ENCODE measurements around the gene MAP1S.
A peak's percentile ranks its signal among the peaks of the same experiment; 100 is the strongest.

The MAP1S gene

GRCh38 chr19:17737690-17738153 lies 18.4 kb downstream of the MAP1S start:
- DNase-seq (ENCODE audit: low spot score): no peak

GRCh38 chr19:17739121-17739875 lies 20.0 kb downstream of the MAP1S start:
- no peak for DNase-seq (ENCODE audit: low spot score)

- no peak for DNase-seq (ENCODE audit: low spot score)
Observed at GRCh38 chr19:17741456-17741855, 22.2 kb downstream of the MAP1S start.

GRCh38 chr19:17743874-17744580 lies 24.7 kb downstream of the MAP1S start:
- no peak for DNase-seq (ENCODE audit: low spot score)

- peak; percentile 97 for DNase-seq (ENCODE audit: low spot score)
Observed at GRCh38 chr19:17747205-17748098, 28.2 kb downstream of the MAP1S start.

GRCh38 chr19:17748884-17749638 lies 29.8 kb downstream of the MAP1S start:
- no peak for DNase-seq (ENCODE audit: low spot score)

- DNase-seq (ENCODE audit: low spot score): no peak
Observed at GRCh38 chr19:17749912-17750317, 30.6 kb downstream of the MAP1S start.

- peak; percentile 64 for DNase-seq (ENCODE audit: low spot score)
Observed at GRCh38 chr19:17751103-17751911, 32.0 kb downstream of the MAP1S start, which contains the start of gene FCHO1. Gene FCHO1, plus strand, starts transcription at chr19:17751477. Its CDS starts 3,688 bp downstream, at chr19:17755165.

- peak; percentile 64 for DNase-seq (ENCODE audit: low spot score)
Observed at GRCh38 chr19:17751912-17752273, 32.6 kb downstream of the MAP1S start.

- no peak for DNase-seq (ENCODE audit: low spot score)
Observed at GRCh38 chr19:17752865-17753639, 33.8 kb downstream of the MAP1S start.

GRCh38 chr19:17753976-17754375 lies 34.7 kb downstream of the MAP1S start:
- peak; percentile 95 for DNase-seq (ENCODE audit: low spot score)

- no peak for DNase-seq (ENCODE audit: low spot score)
Observed at GRCh38 chr19:17754634-17755442, 35.6 kb downstream of the MAP1S start.

- no peak for DNase-seq (ENCODE audit: low spot score)
Observed at GRCh38 chr19:17755443-17755890, 36.2 kb downstream of the MAP1S start.

- peak; percentile 96 for DNase-seq (ENCODE audit: low spot score)
Observed at GRCh38 chr19:17755977-17756670, 36.8 kb downstream of the MAP1S start.

- DNase-seq (ENCODE audit: low spot score): peak; percentile 97
Observed at GRCh38 chr19:17757125-17757524, 37.8 kb downstream of the MAP1S start.

GRCh38 chr19:17758515-17758914 lies 39.2 kb downstream of the MAP1S start:
- no peak for DNase-seq (ENCODE audit: low spot score)

- no peak for DNase-seq (ENCODE audit: low spot score)
Observed at GRCh38 chr19:17761148-17761547, 41.9 kb downstream of the MAP1S start.

- peak; percentile 72 for DNase-seq (ENCODE audit: low spot score)
Observed at GRCh38 chr19:17762505-17763229, 43.4 kb downstream of the MAP1S start.
